Type B pancreatic cell (in vitro differentiated cells): ENCODE data around the gene IDS. TPM values are rescaled to one million over a fixed set of nuclear protein-coding genes. Genes with fewer than 3 reads are reported as not detected.
A peak's percentile ranks its signal among the peaks of the same experiment; 100 is the strongest.
"Not testable (repeated sequence)": the region's sequence is repeated elsewhere in the genome, so short reads cannot be mapped to it uniquely, and the experiment has no call there.

Source experiments
- DNase-seq: peaks from one replicate; pipeline ENCODE4 v3.0.0; 2021; ENCODE audit warnings: mixed read lengths; ENCODE audit not compliant: unreplicated experiment; ENCODE audit errors: extremely low spot score
- H3K27ac Mint-ChIP-seq: 2 replicates; pipeline ENCODE4 v1.8.0; 2021; ENCODE audit warnings: mild to moderate bottlenecking, mixed read lengths
- H3K27me3 Mint-ChIP-seq: 2 replicates; pipeline ENCODE4 v1.8.0; 2021; ENCODE audit warnings: mixed read lengths
- H3K36me3 Mint-ChIP-seq: 2 replicates; pipeline ENCODE4 v1.8.0; 2021; ENCODE audit warnings: mixed read lengths
- H3K4me1 Mint-ChIP-seq: one replicate; pipeline ENCODE4 v1.8.0; 2021; ENCODE audit warnings: mixed read lengths; ENCODE audit not compliant: unreplicated experiment
- H3K4me3 Mint-ChIP-seq: 2 replicates; pipeline ENCODE4 v1.8.0; 2021; ENCODE audit warnings: mild to moderate bottlenecking, mixed read lengths
- H3K9me3 Mint-ChIP-seq: 2 replicates; pipeline ENCODE4 v1.8.0; 2021; ENCODE audit warnings: mixed read lengths
- CTCF ChIP-seq: fragments of 200-600 bp; sonication (generic); conservative IDR thresholded peaks from 2 replicates; pipeline ENCODE4 v1.5.0; 2021; ENCODE audit warnings: antibody characterized with exemption, mild to moderate bottlenecking
- long read RNA-seq: library from polyadenylated mRNA; unstranded; transcript quantifications from one replicate; pipeline ENCODE4 v2.0.0, GENCODE V29; 2020
- total RNA-seq: library from RNA; stranded (reverse); gene quantifications from 2 replicates; pipeline ENCODE4 v1.2.1, GENCODE V29; 2021; ENCODE audit warnings: low replicate concordance

Gene IDS
- total RNA-seq: 46.8 and 173 TPM in 2 replicates
- long read RNA-seq, full-length matches to known transcripts: 156 of 233 reads
- long read RNA-seq, partial matches to known transcripts: 15 of 233 reads
- long read RNA-seq, other reads (novel, unspliced or antisense): 62 of 233 reads

GRCh38 chrX:149504915-149505651 lies at the start of gene IDS:
IDS (minus strand) TSS chrX:149505306; CDS start chrX:149505137, 169 bp downstream.
- DNase-seq: peak; percentile 85
- TF ChIP-seq CTCF: no peak
- Mint-ChIP-seq H3K36me3 (peaks cover 3% of the 10 kb centered on the region), H3K4me3 (peak within 1 kb of the TSS; percentile 87), H3K27me3 (no peaks in the 10 kb centered on the region), H3K27ac (peak within 1 kb of the TSS; percentile 86), H3K9me3 (no peaks in the 10 kb centered on the region), H3K4me1 (peaks cover under 1% of the 10 kb centered on the region)

GRCh38 chrX:149551939-149552248 lies 46.8 kb upstream of the IDS start:
- not testable (repeated sequence) for H3K9me3 Mint-ChIP-seq, H3K4me1 Mint-ChIP-seq, H3K36me3 Mint-ChIP-seq, H3K27me3 Mint-ChIP-seq, H3K27ac Mint-ChIP-seq, DNase-seq, H3K4me3 Mint-ChIP-seq

- H3K4me1 Mint-ChIP-seq, H3K9me3 Mint-ChIP-seq, DNase-seq, H3K27ac Mint-ChIP-seq, H3K36me3 Mint-ChIP-seq, H3K4me3 Mint-ChIP-seq, H3K27me3 Mint-ChIP-seq: not testable (repeated sequence)
Measured at GRCh38 chrX:149551245-149551938, 46.3 kb upstream of the IDS start.

GRCh38 chrX:149550454-149550853 lies 45.3 kb upstream of the IDS start:
- not testable (repeated sequence) for H3K27ac Mint-ChIP-seq, H3K9me3 Mint-ChIP-seq, H3K4me1 Mint-ChIP-seq, H3K36me3 Mint-ChIP-seq, H3K4me3 Mint-ChIP-seq, DNase-seq, H3K27me3 Mint-ChIP-seq

GRCh38 chrX:149549701-149550100 lies 44.6 kb upstream of the IDS start, which contains the start of gene HSFX3:
HSFX3 (minus strand) TSS chrX:149549924; CDS start chrX:149549852, 72 bp downstream.
- H3K9me3 Mint-ChIP-seq, DNase-seq, H3K36me3 Mint-ChIP-seq, H3K27me3 Mint-ChIP-seq, H3K4me3 Mint-ChIP-seq, H3K4me1 Mint-ChIP-seq, H3K27ac Mint-ChIP-seq: not testable (repeated sequence)

- not testable (repeated sequence) for H3K27ac Mint-ChIP-seq, H3K4me3 Mint-ChIP-seq, H3K27me3 Mint-ChIP-seq, H3K9me3 Mint-ChIP-seq, H3K36me3 Mint-ChIP-seq, DNase-seq, H3K4me1 Mint-ChIP-seq
Measured at GRCh38 chrX:149547782-149548181, 42.7 kb upstream of the IDS start.

GRCh38 chrX:149546962-149547361 lies 41.9 kb upstream of the IDS start:
- H3K27me3 Mint-ChIP-seq, H3K36me3 Mint-ChIP-seq, H3K9me3 Mint-ChIP-seq, H3K4me3 Mint-ChIP-seq, DNase-seq, H3K4me1 Mint-ChIP-seq: not testable (repeated sequence)
- peak overlapping the region; percentile 77 for H3K27ac Mint-ChIP-seq

- H3K4me1 Mint-ChIP-seq, H3K9me3 Mint-ChIP-seq, H3K27ac Mint-ChIP-seq, H3K4me3 Mint-ChIP-seq, H3K36me3 Mint-ChIP-seq, DNase-seq, H3K27me3 Mint-ChIP-seq: not testable (repeated sequence)
- TF ChIP-seq CTCF: peak; percentile 31
Measured at GRCh38 chrX:149545545-149546543, 40.7 kb upstream of the IDS start.
